Neural crest cell (in vitro differentiated cells): Measurements from ENCODE around the gene GALNT6. TPM values are rescaled to one million over a fixed set of nuclear protein-coding genes. Genes with fewer than 3 reads are reported as not detected.

Experiments
- DNase-seq: peaks from one replicate; pipeline ENCODE4 v3.0.0; 2021; ENCODE audit warnings: low read depth, mixed read lengths, low spot score
- H3K27ac Mint-ChIP-seq: one replicate; pipeline ENCODE4 v1.8.0; 2021; ENCODE audit warnings: mild to moderate bottlenecking, mixed read lengths; ENCODE audit not compliant: unreplicated experiment
- H3K27me3 Mint-ChIP-seq: 2 replicates; pipeline ENCODE4 v1.8.0; 2021; ENCODE audit warnings: low read depth, mild to moderate bottlenecking, mixed read lengths
- H3K36me3 Mint-ChIP-seq: 2 replicates; pipeline ENCODE4 v1.8.0; 2021; ENCODE audit warnings: low read depth, mild to moderate bottlenecking, mixed read lengths
- H3K4me1 Mint-ChIP-seq: 2 replicates; pipeline ENCODE4 v1.8.0; 2021; ENCODE audit warnings: mixed read lengths
- H3K4me3 Mint-ChIP-seq: one replicate; pipeline ENCODE4 v1.8.0; 2021; ENCODE audit warnings: mild to moderate bottlenecking, mixed read lengths
- H3K9me3 Mint-ChIP-seq: 2 replicates; pipeline ENCODE4 v1.8.0; 2021; ENCODE audit warnings: mixed read lengths
- CTCF ChIP-seq: fragments of 200-600 bp; sonication (generic); conservative IDR thresholded peaks from 2 replicates; pipeline ENCODE4 v1.5.0; 2021; ENCODE audit warnings: antibody characterized with exemption, mild to moderate bottlenecking
- total RNA-seq: library from RNA; stranded (reverse); gene quantifications from 2 replicates; pipeline ENCODE4 v1.2.1, GENCODE V29; 2021

The GALNT6 gene
- total RNA-seq, 1 donor from 2014 or later = 0.09 TPM

GRCh38 chr12:51358496-51358895, 32.7 kb downstream of the GALNT6 start:
- no peak for TF ChIP-seq CTCF
- Mint-ChIP-seq H3K4me1 (peaks cover 22% of the 10 kb centered on the region), H3K9me3 (no peaks in the 10 kb centered on the region), H3K4me3 (no peak overlapping the region), H3K27ac (no peak overlapping the region), H3K27me3 (no peaks in the 10 kb centered on the region), H3K36me3 (no peaks in the 10 kb centered on the region)
- no peak for DNase-seq

GRCh38 chr12:51357374-51358047, 33.7 kb downstream of the GALNT6 start:
- Mint-ChIP-seq H3K36me3 (no peaks in the 10 kb centered on the region), H3K4me3 (no peak overlapping the region), H3K27me3 (no peaks in the 10 kb centered on the region), H3K4me1 (peaks cover 15% of the 10 kb centered on the region), H3K9me3 (no peaks in the 10 kb centered on the region), H3K27ac (no peak overlapping the region)
- DNase-seq = no peak
- TF ChIP-seq CTCF = no peak

GRCh38 chr12:51351913-51352532, 39.2 kb downstream of the GALNT6 start:
- H3K27me3 Mint-ChIP-seq = no peaks in the 10 kb centered on the region
- TF ChIP-seq CTCF = peak; percentile 74
- no peaks in the 10 kb centered on the region for H3K36me3 Mint-ChIP-seq
- H3K4me3 Mint-ChIP-seq = no peak overlapping the region
- peak; percentile 53 for DNase-seq
- H3K4me1 Mint-ChIP-seq = peaks cover 5% of the 10 kb centered on the region
- H3K9me3 Mint-ChIP-seq = no peaks in the 10 kb centered on the region
- H3K27ac Mint-ChIP-seq = no peak overlapping the region

- DNase-seq = no peak
- no peak for TF ChIP-seq CTCF
- Mint-ChIP-seq H3K36me3 (no peaks in the 10 kb centered on the region), H3K4me3 (no peak overlapping the region), H3K27ac (no peak overlapping the region), H3K4me1 (peaks cover 9% of the 10 kb centered on the region), H3K27me3 (no peaks in the 10 kb centered on the region), H3K9me3 (no peaks in the 10 kb centered on the region)
Measured at GRCh38 chr12:51349026-51349425, 42.2 kb downstream of the GALNT6 start.

GRCh38 chr12:51348116-51348515, 43.1 kb downstream of the GALNT6 start:
- no peak for DNase-seq
- Mint-ChIP-seq H3K4me3 (no peak overlapping the region), H3K4me1 (peaks cover 9% of the 10 kb centered on the region), H3K27me3 (no peaks in the 10 kb centered on the region), H3K36me3 (no peaks in the 10 kb centered on the region), H3K9me3 (no peaks in the 10 kb centered on the region), H3K27ac (no peak overlapping the region)
- no peak for TF ChIP-seq CTCF
